Gastrocnemius medialis (tissue), 4 donors: ENCODE results near the gene COL4A4. TPM values are rescaled to one million over a fixed set of nuclear protein-coding genes. Genes with fewer than 3 reads are reported as not detected.

Source experiments
- ATAC-seq, 2 donors: fragments of 150-250 bp; one replicate each; pipeline ENCODE4 v1.9.1; 2016
- DNase-seq, 2 donors: peaks; one replicate each; pipeline ENCODE4 v3.0.0-alpha.2; 2019
- H3K27ac ChIP-seq, 4 donors: fragments of 200-600 bp; sonication (generic); 1 replicate in 1 of 4; 2 replicates in 3 of 4; pipeline ENCODE4 v1.5.1; 2016 to 2018; ENCODE audit warnings: mild to moderate bottlenecking in 2 of 4, moderate library complexity in 1 of 4
- H3K27me3 ChIP-seq, 3 donors: fragments of 200-600 bp; sonication (generic) in 2 of 3; 1 replicate in 1 of 3; 2 replicates in 2 of 3; pipeline versions ENCODE4 v1.5.1 to v1.6.0; 2016 to 2019; ENCODE audit warnings: mild to moderate bottlenecking in 1 of 3, moderate library complexity in 1 of 3
- H3K36me3 ChIP-seq, 2 donors: fragments of 200-600 bp; sonication (generic) in 1 of 2; one replicate each; pipeline ENCODE4 v1.5.1; 2017 to 2018
- H3K4me1 ChIP-seq, 2 donors: fragments of 200-600 bp; sonication (generic) in 1 of 2; one replicate each; pipeline ENCODE4 v1.5.1; 2016 to 2017; ENCODE audit warnings: mild to moderate bottlenecking in 2 of 2
- H3K4me3 ChIP-seq, 4 donors: fragments of 200-600 bp; sonication (generic) in 3 of 4; 1 replicate in 1 of 4; 2 replicates in 3 of 4; pipeline ENCODE4 v1.5.1; 2016 to 2019; ENCODE audit warnings: mild to moderate bottlenecking in 2 of 4
- H3K9me3 ChIP-seq, 3 donors: fragments of 200-600 bp; sonication (generic) in 2 of 3; 1 replicate in 1 of 3; 2 replicates in 2 of 3; pipeline ENCODE4 v1.5.1; 2016 to 2019
- CTCF ChIP-seq, 5 experiments: fragments of 450-650 bp in 3 of 5; fragments of 200-600 bp in 2 of 5; sonication (generic) in 2 of 5; IDR thresholded peaks in 4 of 5; conservative IDR thresholded peaks in 1 of 5; 1 replicate in 4 of 5; 2 replicates in 1 of 5; pipeline ENCODE4 v1.5.1; 2016 to 2019; ENCODE audit warnings: antibody characterized with exemption in 5 of 5, mild to moderate bottlenecking in 3 of 5, moderate library complexity in 3 of 5
- POLR2A ChIP-seq, 2 donors: fragments of 450-650 bp; IDR thresholded peaks; one replicate each; pipeline ENCODE4 v1.6.1; 2017; ENCODE audit warnings: antibody characterized with exemption in 2 of 2, mild to moderate bottlenecking in 2 of 2, moderate library complexity in 2 of 2
- in situ Hi-C, 4 donors: fragments of 200-750 bp; cut with MboI; loops; one replicate each; pipeline versions ENCODE4 v1.15.0 to v1.8.0; 2017; ENCODE audit warnings: low sequenced_read_pairs in 4 of 4
- intact Hi-C: fragments of 100-400 bp; cut with DNase I; formaldehyde crosslinking; loops from one replicate; pipeline ENCODE4 v1.15.1; 2023; ENCODE audit warnings: low total_unique reads
- total RNA-seq, 4 donors: library from RNA; depleted of rRNA; stranded (reverse); fragments of >200 nt; gene quantifications; one replicate each; pipeline versions ENCODE4 v1.1.0 to v1.2.3, GENCODE V29; 2016

Gene COL4A4
- total RNA-seq, 4 donors from 2014 or later, result 2.0 to 11.4 (median 5.7) TPM

GRCh38 chr2:227106845-227107759 is 56.9 kb downstream of the COL4A4 start:
- Histone ChIP-seq H3K9me3 (no peaks in the 10 kb centered on the region), H3K36me3 (peaks cover 0 to 38% of the 10 kb centered on the region in 2 donors), H3K27ac (no peak overlapping the region), H3K27me3 (no peaks in the 10 kb centered on the region), H3K4me3 (no peak overlapping the region), H3K4me1 (no peaks in the 10 kb centered on the region)
- no peak for DNase-seq
- TF ChIP-seq CTCF (IDR thresholded peaks at IDR 0.05 in 4 of 5, conservative IDR thresholded peaks at IDR 0.05 in 1 of 5) (peak in 1 of 5 experiments; percentile 14), POLR2A (IDR thresholded peaks at IDR 0.05) (no peak)
- ATAC-seq, result no peak
- in situ Hi-C loops, result no loop called here
- intact Hi-C loops, result no loop called here

GRCh38 chr2:227103583-227103982 is 60.4 kb downstream of the COL4A4 start:
- no peak for DNase-seq
- intact Hi-C loops, result no loop called here
- no peak for ATAC-seq
- Histone ChIP-seq H3K4me1 (no peaks in the 10 kb centered on the region), H3K9me3 (no peaks in the 10 kb centered on the region), H3K27ac (no peak overlapping the region), H3K27me3 (no peaks in the 10 kb centered on the region), H3K36me3 (peaks cover 0 to 12% of the 10 kb centered on the region in 2 donors), H3K4me3 (no peak overlapping the region)
- in situ Hi-C loops, result no loop called here
- no peak for TF ChIP-seq POLR2A (IDR thresholded peaks at IDR 0.05)
- no peak for TF ChIP-seq CTCF (IDR thresholded peaks at IDR 0.05 in 4 of 5, conservative IDR thresholded peaks at IDR 0.05 in 1 of 5)

- H3K4me3 ChIP-seq, result no peak overlapping the region
- H3K9me3 ChIP-seq, result no peaks in the 10 kb centered on the region
- TF ChIP-seq POLR2A (IDR thresholded peaks at IDR 0.05) (no peak), CTCF (IDR thresholded peaks at IDR 0.05 in 4 of 5, conservative IDR thresholded peaks at IDR 0.05 in 1 of 5) (no peak)
- in situ Hi-C loops (no loop called here), intact Hi-C loops (no loop called here)
- H3K27ac ChIP-seq, result no peak overlapping the region
- H3K36me3 ChIP-seq, result peaks cover 0 to 26% of the 10 kb centered on the region in 2 donors
- ATAC-seq, result no peak
- H3K4me1 ChIP-seq, result no peaks in the 10 kb centered on the region
- no peak for DNase-seq
- no peaks in the 10 kb centered on the region for H3K27me3 ChIP-seq
These were observed 64.7 kb downstream of the COL4A4 start for GRCh38 chr2:227099340-227099739.

- no peak overlapping the region for H3K4me3 ChIP-seq
- no peaks in the 10 kb centered on the region for H3K27me3 ChIP-seq
- TF ChIP-seq POLR2A (IDR thresholded peaks at IDR 0.05) (no peak), CTCF (IDR thresholded peaks at IDR 0.05 in 4 of 5, conservative IDR thresholded peaks at IDR 0.05 in 1 of 5) (no peak)
- intact Hi-C loops (no loop called here), in situ Hi-C loops (no loop called here)
- no peak for ATAC-seq
- no peak for DNase-seq
- no peak overlapping the region for H3K27ac ChIP-seq
- H3K9me3 ChIP-seq, result no peaks in the 10 kb centered on the region
- no peaks in the 10 kb centered on the region for H3K4me1 ChIP-seq
- H3K36me3 ChIP-seq, result peaks cover 0 to 37% of the 10 kb centered on the region in 2 donors
These were observed 65.9 kb downstream of the COL4A4 start for GRCh38 chr2:227098162-227098515.
